ENCODE measurements around the gene TSPAN5. TPM values are rescaled to one million over a fixed set of nuclear protein-coding genes. Genes with fewer than 3 reads are reported as not detected.

The TSPAN5 gene
- total and polyA plus RNA-seq, 2 of the 4 experiments (the other 2 are of a cell fraction), result 64.8 to 79.6 TPM

DNA sequence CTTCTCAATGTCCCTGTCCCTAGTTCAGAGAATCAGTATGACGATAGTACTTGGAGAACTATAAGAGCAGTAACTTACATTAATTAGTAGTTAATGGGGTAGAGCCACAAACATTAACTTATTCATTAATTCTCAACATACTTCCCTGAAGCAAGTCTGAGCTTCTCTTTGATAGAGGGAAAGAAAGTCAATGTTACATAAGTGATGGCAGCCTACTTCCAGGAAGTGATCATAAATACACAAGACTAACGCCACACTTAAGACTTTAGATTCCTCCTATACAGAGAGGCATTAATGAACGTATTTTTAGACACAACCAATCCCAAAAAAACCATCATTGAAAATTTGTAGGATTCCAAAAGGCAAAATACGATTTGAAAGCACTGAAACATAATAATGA is 33.8 kb downstream of the TSPAN5 start:
- intact Hi-C loops (cut with micrococcal nuclease), result no loop called here
- H3K27ac ChIP-seq (ENCODE audit: insufficient read depth, low read length), result no peak overlapping the region

More for the DNA sequence above, 33.8 kb downstream of the TSPAN5 start:
- ATAC-seq (ENCODE audit: low read depth), result no peak
- no peak overlapping the region for H3K4me3 ChIP-seq (ENCODE audit: insufficient read depth, low read depth, low read length)
- H3K27me3 ChIP-seq (ENCODE audit: control insufficient read depth, insufficient read depth, low read length), result no peaks in the 10 kb centered on the region
- peak overlapping the region; percentile 62; the same call in 1 of the 2 replicates for H3K18ac ChIP-seq (ENCODE audit: low read depth, low read length)
- no peak overlapping the region for H3K23ac ChIP-seq (ENCODE audit: low read depth, low read length)
- peak overlapping the region in 1 of 2 experiments; percentile 60; a peak in 1 of 4 replicates for H4K8ac ChIP-seq (ENCODE audit: low read depth in 2 of 2, low read length in 2 of 2)
- no peak overlapping the region for H2AFZ ChIP-seq (replicated peaks; ENCODE audit: low read length, poor library complexity)
- peaks cover 9% of the 10 kb centered on the region; the same call in 1 of the 2 replicates for H4K20me1 ChIP-seq (ENCODE audit: insufficient read depth, low read length)
- dilution Hi-C loops (cut with HindIII; ENCODE audit: low sequenced_read_pairs, unreplicated experiment), result no loop called here
- TF ChIP-seq MAFK (IDR thresholded peaks at IDR 0.05; ENCODE audit: low read depth, low read length) (no peak), CEBPB (IDR thresholded peaks at IDR 0.05; ENCODE audit: low read depth, low read length) (no peak), RCOR1 (IDR thresholded peaks at IDR 0.05; ENCODE audit: insufficient replicate concordance, low read length) (no peak), FOS (IDR thresholded peaks at IDR 0.05; ENCODE audit: low read depth, low read length) (no peak), RFX5 (IDR thresholded peaks at IDR 0.05; ENCODE audit: low read depth, low read length) (no peak), NFE2L2 (IDR thresholded peaks at IDR 0.05; ENCODE audit: low read depth, low read length) (no peak), BHLHE40 (IDR thresholded peaks at IDR 0.05; ENCODE audit: low read depth, low read length) (no peak), RAD21 (IDR thresholded peaks at IDR 0.05; ENCODE audit: low read length) (no peak), MAZ (IDR thresholded peaks at IDR 0.05; ENCODE audit: borderline replicate concordance, low read depth, low read length) (no peak)
- TF ChIP-seq, protein P1, sequence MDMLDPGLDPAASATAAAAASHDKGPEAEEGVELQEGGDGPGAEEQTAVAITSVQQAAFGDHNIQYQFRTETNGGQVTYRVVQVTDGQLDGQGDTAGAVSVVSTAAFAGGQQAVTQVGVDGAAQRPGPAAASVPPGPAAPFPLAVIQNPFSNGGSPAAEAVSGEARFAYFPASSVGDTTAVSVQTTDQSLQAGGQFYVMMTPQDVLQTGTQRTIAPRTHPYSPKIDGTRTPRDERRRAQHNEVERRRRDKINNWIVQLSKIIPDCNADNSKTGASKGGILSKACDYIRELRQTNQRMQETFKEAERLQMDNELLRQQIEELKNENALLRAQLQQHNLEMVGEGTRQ (IDR thresholded peaks at IDR 0.05; ENCODE audit: low read depth, low read length), result no peak
- TF ChIP-seq, protein P2, sequence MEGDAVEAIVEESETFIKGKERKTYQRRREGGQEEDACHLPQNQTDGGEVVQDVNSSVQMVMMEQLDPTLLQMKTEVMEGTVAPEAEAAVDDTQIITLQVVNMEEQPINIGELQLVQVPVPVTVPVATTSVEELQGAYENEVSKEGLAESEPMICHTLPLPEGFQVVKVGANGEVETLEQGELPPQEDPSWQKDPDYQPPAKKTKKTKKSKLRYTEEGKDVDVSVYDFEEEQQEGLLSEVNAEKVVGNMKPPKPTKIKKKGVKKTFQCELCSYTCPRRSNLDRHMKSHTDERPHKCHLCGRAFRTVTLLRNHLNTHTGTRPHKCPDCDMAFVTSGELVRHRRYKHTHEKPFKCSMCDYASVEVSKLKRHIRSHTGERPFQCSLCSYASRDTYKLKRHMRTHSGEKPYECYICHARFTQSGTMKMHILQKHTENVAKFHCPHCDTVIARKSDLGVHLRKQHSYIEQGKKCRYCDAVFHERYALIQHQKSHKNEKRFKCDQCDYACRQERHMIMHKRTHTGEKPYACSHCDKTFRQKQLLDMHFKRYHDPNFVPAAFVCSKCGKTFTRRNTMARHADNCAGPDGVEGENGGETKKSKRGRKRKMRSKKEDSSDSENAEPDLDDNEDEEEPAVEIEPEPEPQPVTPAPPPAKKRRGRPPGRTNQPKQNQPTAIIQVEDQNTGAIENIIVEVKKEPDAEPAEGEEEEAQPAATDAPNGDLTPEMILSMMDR (conservative IDR thresholded peaks at IDR 0.05; ENCODE audit: low read depth, low read length), result no peak
- TF ChIP-seq, protein P3, sequence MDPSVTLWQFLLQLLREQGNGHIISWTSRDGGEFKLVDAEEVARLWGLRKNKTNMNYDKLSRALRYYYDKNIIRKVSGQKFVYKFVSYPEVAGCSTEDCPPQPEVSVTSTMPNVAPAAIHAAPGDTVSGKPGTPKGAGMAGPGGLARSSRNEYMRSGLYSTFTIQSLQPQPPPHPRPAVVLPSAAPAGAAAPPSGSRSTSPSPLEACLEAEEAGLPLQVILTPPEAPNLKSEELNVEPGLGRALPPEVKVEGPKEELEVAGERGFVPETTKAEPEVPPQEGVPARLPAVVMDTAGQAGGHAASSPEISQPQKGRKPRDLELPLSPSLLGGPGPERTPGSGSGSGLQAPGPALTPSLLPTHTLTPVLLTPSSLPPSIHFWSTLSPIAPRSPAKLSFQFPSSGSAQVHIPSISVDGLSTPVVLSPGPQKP (IDR thresholded peaks at IDR 0.05; ENCODE audit: borderline replicate concordance, low read depth, low read length), result no peak
- H3K36me3 ChIP-seq (ENCODE audit: control insufficient read depth, insufficient read depth, low read length), result no peaks in the 10 kb centered on the region
- no peak overlapping the region for H3K4me2 ChIP-seq (ENCODE audit: low read depth, low read length)
- H2BK5ac ChIP-seq (ENCODE audit: low read depth, low read length, poor library complexity, severe bottlenecking), result peak overlapping the region; percentile 37
- H3K4ac ChIP-seq (ENCODE audit: low read depth, low read length), result peak overlapping the region; percentile 31; the same call in 1 of the 2 replicates
- H2AK5ac ChIP-seq (ENCODE audit: low read depth, low read length), result no peak overlapping the region; the same call in 1 of the 2 replicates
- no peak overlapping the region for H2BK15ac ChIP-seq (ENCODE audit: low read depth, low read length)
- H4K5ac ChIP-seq (ENCODE audit: low read depth, low read length), result no peak overlapping the region
- peaks cover 30 to 55% of the 10 kb centered on the region in 2 experiments for H3K79me1 ChIP-seq (ENCODE audit: low read depth in 1 of 2, low read length in 2 of 2)
- no peak for DNase-seq
- H2BK20ac ChIP-seq (ENCODE audit: low read depth, low read length), result peak overlapping the region; percentile 32; the same call in 1 of the 2 replicates
- no peak overlapping the region for H3K56ac ChIP-seq (ENCODE audit: extremely low read depth, insufficient read depth, low read length)
- CTCF ChIA-PET, result interaction anchor here (0.6 to 1.9 kb wide), 2 partner anchors 157 to 409 kb away, joined by 3 to 6 read pairs; no protein-coding TSS in a partner anchor
- H3K9me1 ChIP-seq (ENCODE audit: insufficient read depth, low read length), result peaks cover 9% of the 10 kb centered on the region; the same call in 1 of the 2 replicates
- no peak overlapping the region for H4K91ac ChIP-seq (ENCODE audit: insufficient read depth, low read depth, low read length)
- POLR2A ChIA-PET (ENCODE audit: unreplicated experiment), result no interaction called here
- no TSS peak for BruUV-seq (replicated peaks)
- peaks cover 14% of the 10 kb centered on the region for H3K4me1 ChIP-seq (ENCODE audit: control insufficient read depth, insufficient read depth, low read length)
- no peak overlapping the region for H3K14ac ChIP-seq (replicated peaks; ENCODE audit: low read depth, low read length)
- in situ Hi-C loops (cut with MboI; ENCODE audit: low sequenced_read_pairs), result no loop called here
- no peak overlapping the region for H3K9ac ChIP-seq (ENCODE audit: low read depth, low read length)
- no CpG with 5 or more reads among the region's 4 CpGs for WGBS, 2 experiments (ENCODE audit: extremely low coverage in 2 of 2, insufficient read length in 1 of 2)
- H3K9me3 ChIP-seq (ENCODE audit: control insufficient read depth, insufficient read depth, low read length), result peaks cover 4% of the 10 kb centered on the region
- no peak overlapping the region for H2AK9ac ChIP-seq (replicated peaks; ENCODE audit: low read depth, low read length, poor library complexity)
- 0 out of 2 replicates have a peak overlapping the region, but pooled peaks have one; percentile 50 for H2BK120ac ChIP-seq (ENCODE audit: low read depth, low read length)

All from IMR-90 (cell line).